Nucleus accumbens (tissue), 56 donors: ENCODE measurements around the gene ZNF768.
"Not testable (repeated sequence)": the region's sequence is repeated elsewhere in the genome, so short reads cannot be mapped to it uniquely, and the experiment has no call there.

ENCODE experiments used
- DNase-seq, 56 donors: peaks; one replicate each; lab custom pipeline; 2025; lab: John Stamatoyannopoulos, UW

Gene ZNF768

GRCh38 chr16:30557707-30557956, 31.3 kb upstream of the ZNF768 start:
- DNase-seq = peak in 4 of 56 donors; percentile 35 to 60 (median 39)

GRCh38 chr16:30556125-30556473, 29.7 kb upstream of the ZNF768 start:
- DNase-seq = no peak

GRCh38 chr16:30555315-30556124, 29.2 kb upstream of the ZNF768 start:
- no peak for DNase-seq

- DNase-seq = no peak
Observed at GRCh38 chr16:30554557-30555314, 28.4 kb upstream of the ZNF768 start.

GRCh38 chr16:30553393-30553899, 27.1 kb upstream of the ZNF768 start:
- no peak for DNase-seq

GRCh38 chr16:30552956-30553355, 26.6 kb upstream of the ZNF768 start:
- no peak for DNase-seq

GRCh38 chr16:30551781-30552180, 25.4 kb upstream of the ZNF768 start:
- DNase-seq = no peak

GRCh38 chr16:30548416-30549253, 22.3 kb upstream of the ZNF768 start:
- no peak for DNase-seq

GRCh38 chr16:30546115-30546514, 19.7 kb upstream of the ZNF768 start:
- no peak for DNase-seq

GRCh38 chr16:30543067-30543466, 16.7 kb upstream of the ZNF768 start:
- DNase-seq = no peak

- DNase-seq = no peak
Observed at GRCh38 chr16:30541502-30542329, 15.3 kb upstream of the ZNF768 start.

- DNase-seq = not testable (repeated sequence)
Observed at GRCh38 chr16:30540916-30541464, 14.6 kb upstream of the ZNF768 start.

- not testable (repeated sequence) for DNase-seq
Observed at GRCh38 chr16:30539986-30540526, 13.7 kb upstream of the ZNF768 start.

- DNase-seq = no peak
Observed at GRCh38 chr16:30539000-30539964, 12.9 kb upstream of the ZNF768 start.

- DNase-seq = not testable (repeated sequence)
Observed at GRCh38 chr16:30536391-30537024, 10.1 kb upstream of the ZNF768 start.

- DNase-seq = peak in 34 of 56 donors; percentile 6 to 57 (median 29)
Observed at GRCh38 chr16:30535777-30536190, 9.4 kb upstream of the ZNF768 start.

- peak in 1 of 56 donors; percentile 31 for DNase-seq
Observed at GRCh38 chr16:30535106-30535776, 8.9 kb upstream of the ZNF768 start.
